ENCODE results near the gene ROGDI.

DNA sequence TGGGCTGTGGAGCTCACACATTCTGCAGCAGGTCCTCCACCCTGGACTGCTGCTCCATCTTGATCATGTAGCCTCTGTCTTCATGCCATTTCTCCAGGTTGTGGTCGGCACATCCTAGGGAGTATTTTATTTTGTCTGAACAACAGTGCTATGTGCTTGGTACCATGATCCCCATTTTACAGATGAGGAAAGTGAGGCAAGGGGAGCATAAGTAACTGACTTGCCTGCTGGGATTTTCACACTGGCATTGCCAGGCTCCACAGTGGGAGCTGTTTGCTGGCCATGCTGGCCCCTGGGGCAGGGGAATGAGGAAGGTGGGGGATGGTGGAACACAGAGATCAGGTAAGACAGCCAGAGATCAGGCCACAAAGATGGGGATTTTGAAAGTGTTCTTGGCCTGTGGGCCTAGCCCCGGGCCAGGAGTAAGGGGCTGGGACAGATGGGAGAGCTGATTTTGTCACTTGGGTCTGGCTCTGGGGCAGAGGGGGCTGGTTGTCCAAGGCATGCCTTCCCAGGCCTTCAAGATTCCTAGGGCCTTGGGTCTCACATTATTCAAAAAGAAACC, 26.2 kb downstream of the ROGDI start:
- TF ChIP-seq POLR2A (IDR thresholded peaks at IDR 0.05; ENCODE audit: low read length) (no peak), GATA1 (IDR thresholded peaks at IDR 0.05; ENCODE audit: low read depth, low read length) (no peak)

All from erythroblast (primary cell).